HuH-7 (cell line): Measurements from ENCODE around the gene MS4A1.
"Not testable (repeated sequence)": the region's sequence is repeated elsewhere in the genome, so short reads cannot be mapped to it uniquely, and the experiment has no call there.

Experiments
- DNase-seq: peaks from one replicate; pipeline ENCODE4 v3.0.0; 2011; ENCODE audit warnings: low spot score

Gene MS4A1

GRCh38 chr11:60502221-60502775 lies 46.7 kb downstream of the MS4A1 start:
- DNase-seq = no peak

- no peak for DNase-seq
Measured at GRCh38 chr11:60504219-60504905, 48.7 kb downstream of the MS4A1 start.

DNA sequence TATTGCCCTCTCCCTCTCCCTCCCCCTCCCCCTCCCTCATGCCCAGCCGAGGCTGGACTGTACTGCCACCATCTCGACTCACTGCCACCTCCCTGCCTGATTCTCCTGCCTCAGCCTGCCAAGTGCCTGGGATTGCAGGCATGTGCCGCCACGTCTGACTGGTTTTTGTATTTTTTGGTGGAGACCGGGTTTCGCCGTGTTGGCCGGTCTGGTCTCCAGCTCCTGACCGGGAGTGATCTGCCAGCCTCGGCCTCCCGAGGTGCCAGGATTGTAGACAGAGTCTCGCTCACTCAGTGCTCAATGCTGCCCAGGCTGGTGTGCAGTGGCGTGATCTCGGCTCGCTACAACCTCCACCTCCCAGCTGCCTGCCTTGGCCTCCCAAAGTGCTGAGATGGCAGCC lies 54.0 kb downstream of the MS4A1 start:
- DNase-seq = not testable (repeated sequence)

- DNase-seq = not testable (repeated sequence)
Measured at GRCh38 chr11:60510209-60510608, 54.6 kb downstream of the MS4A1 start.

- DNase-seq = no peak
Measured at GRCh38 chr11:60511393-60511792, 55.7 kb downstream of the MS4A1 start.

DNA sequence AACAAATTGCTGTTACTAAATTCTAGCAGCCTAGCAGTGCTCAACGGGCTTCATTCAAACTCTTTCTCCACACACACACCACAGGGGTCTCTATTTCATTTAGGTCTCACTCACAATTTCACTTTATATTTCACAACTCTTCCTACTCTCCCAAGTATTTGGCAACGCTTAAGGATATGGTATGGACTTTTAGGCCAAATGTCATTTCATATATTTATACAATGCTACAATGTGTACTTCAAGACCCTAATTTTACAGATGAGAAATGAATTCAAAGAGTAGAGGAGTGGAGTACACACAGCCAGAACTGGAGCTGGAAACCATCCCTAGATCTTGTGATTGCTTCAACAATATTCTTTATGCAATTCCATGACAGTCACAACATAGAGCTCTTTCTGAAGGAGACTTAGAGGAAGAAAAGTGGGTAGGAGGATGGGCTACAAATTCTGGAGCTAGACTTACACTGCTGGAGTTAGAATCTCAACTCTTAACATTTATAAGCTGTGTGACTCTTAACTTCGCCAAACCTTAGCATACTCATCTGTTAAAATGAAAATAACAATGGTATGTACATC lies 57.1 kb downstream of the MS4A1 start:
- no peak for DNase-seq

- no peak for DNase-seq
Measured at GRCh38 chr11:60513496-60514460, 58.1 kb downstream of the MS4A1 start.

GRCh38 chr11:60515144-60515855 lies 59.7 kb downstream of the MS4A1 start, which contains the start of gene MS4A13:
Gene MS4A13 (plus strand): TSS chr11:60515392. CDS start chr11:60518084, 2,692 bp downstream.
- no peak for DNase-seq
